B cell (primary cell): ENCODE data around the gene DDOST. TPM values are rescaled to one million over a fixed set of nuclear protein-coding genes. Genes with fewer than 3 reads are reported as not detected.

Source experiments
- ATAC-seq: fragments of 200-7000 bp; cut with Tn5 transposase; one replicate; pipeline ENCODE4 v1.10.0; 2021; ENCODE audit warnings: low read depth, mild to moderate bottlenecking, moderate number of reproducible peaks, moderate library complexity
- CTCF ChIA-PET: fragments of 350-600 bp; sonication (Branson Sonifier 250); formaldehyde crosslinking; loops from one replicate; lab custom pipeline; 2021; ENCODE audit warnings: antibody characterized with exemption, inconsistent platforms; lab: Charles Lee
- POLR2A ChIA-PET: fragments of 350-600 bp; sonication (Branson Sonifier 250); formaldehyde crosslinking; loops from one replicate; lab custom pipeline; 2021; ENCODE audit warnings: antibody characterized with exemption; lab: Charles Lee
- DNase-seq: peaks from one replicate; pipeline ENCODE4 v3.0.0; 2013
- H2AFZ ChIP-seq: 2 replicates; pipeline ENCODE4 v1.6.1; 2012; ENCODE audit warnings: mild to moderate bottlenecking, low read depth, low read length; ENCODE audit not compliant: insufficient read depth, poor library complexity, severe bottlenecking
- H3K27ac ChIP-seq, 2 donors: 1 replicate in 1 of 2; 2 replicates in 1 of 2; pipeline ENCODE4 v1.5.1; 2012 to 2013; ENCODE audit warnings: low read length in 2 of 2, mild to moderate bottlenecking in 2 of 2, moderate library complexity in 1 of 2
- H3K27me3 ChIP-seq, 4 experiments: fragments of 200-600 bp in 1 of 4; sonication (generic) in 1 of 4; replicated peaks in 1 of 4; 1 replicate in 2 of 4; 2 replicates in 2 of 4; pipeline versions ENCODE4 v1.6.1 to v1.7.0; 2013 to 2016; ENCODE audit warnings: low read length in 3 of 4, mild to moderate bottlenecking in 2 of 4, mixed read lengths in 1 of 4, moderate library complexity in 1 of 4; ENCODE audit not compliant: insufficient read depth in 4 of 4, control insufficient read depth in 3 of 4; ENCODE audit errors: control extremely low read depth in 1 of 4
- H3K36me3 ChIP-seq, 2 experiments: replicated peaks in 1 of 2; 1 replicate in 1 of 2; 2 replicates in 1 of 2; pipeline versions ENCODE4 v1.6.1 to v1.7.1; 2013; ENCODE audit warnings: low read length in 1 of 2; ENCODE audit not compliant: insufficient read depth in 2 of 2, control insufficient read depth in 1 of 2; ENCODE audit errors: control extremely low read depth in 1 of 2, extremely low read depth in 1 of 2
- H3K4me1 ChIP-seq, 2 donors: fragments of 200-600 bp in 1 of 2; sonication (generic) in 1 of 2; 1 replicate in 1 of 2; 2 replicates in 1 of 2; pipeline versions ENCODE4 v1.5.1 to v1.6.1; 2013 to 2017; ENCODE audit warnings: low read length in 2 of 2; ENCODE audit not compliant: control insufficient read depth in 2 of 2, insufficient read depth in 2 of 2
- H3K4me2 ChIP-seq: replicated peaks from 2 replicates; pipeline ENCODE3; 2012; ENCODE audit warnings: mild to moderate bottlenecking, low read depth, low read length; ENCODE audit not compliant: poor library complexity, severe bottlenecking
- H3K4me3 ChIP-seq, 5 experiments: fragments of 200-600 bp in 1 of 5; sonication (generic) in 1 of 5; 1 replicate in 3 of 5; 2 replicates in 2 of 5; pipeline versions ENCODE4 v1.5.1 to v1.7.0; 2011 to 2016; ENCODE audit warnings: low read length in 4 of 5, mild to moderate bottlenecking in 4 of 5, low read depth in 2 of 5, control low read depth in 1 of 5, moderate library complexity in 1 of 5; ENCODE audit not compliant: insufficient read depth in 1 of 5; ENCODE audit errors: control extremely low read depth in 1 of 5, extremely low read depth in 1 of 5
- H3K79me2 ChIP-seq: fragments of 200-600 bp; sonication (generic); one replicate; pipeline ENCODE4 v1.6.0; 2016; ENCODE audit warnings: low read length; ENCODE audit not compliant: control insufficient read depth, insufficient read depth
- H3K9ac ChIP-seq: fragments of 200-600 bp; sonication (generic); 2 replicates; pipeline ENCODE4 v1.6.1; 2017; ENCODE audit warnings: mild to moderate bottlenecking, low read length, moderate library complexity
- H3K9me3 ChIP-seq, 3 donors: one replicate each; pipeline versions ENCODE4 v1.6.1 to v1.7.1; 2013; ENCODE audit warnings: low read length in 2 of 3; ENCODE audit not compliant: control insufficient read depth in 2 of 3, insufficient read depth in 1 of 3; ENCODE audit errors: control extremely low read depth in 1 of 3
- H4K20me1 ChIP-seq: 2 replicates; pipeline ENCODE4 v1.6.0; 2012; ENCODE audit warnings: mild to moderate bottlenecking, low read length; ENCODE audit not compliant: insufficient read depth, control insufficient read depth, poor library complexity, severe bottlenecking
- H3K27ac Mint-ChIP-seq: one replicate; pipeline ENCODE4 v1.8.0; 2021; ENCODE audit warnings: mixed read lengths
- H3K27me3 Mint-ChIP-seq: one replicate; pipeline ENCODE4 v1.8.0; 2021; ENCODE audit warnings: mixed read lengths
- H3K4me1 Mint-ChIP-seq: one replicate; pipeline ENCODE4 v1.8.0; 2021; ENCODE audit warnings: mixed read lengths
- H3K4me3 Mint-ChIP-seq: one replicate; pipeline ENCODE4 v1.8.0; 2021; ENCODE audit warnings: mixed read lengths
- H3K9me3 Mint-ChIP-seq: one replicate; pipeline ENCODE4 v1.8.0; 2022; ENCODE audit warnings: mixed read lengths; ENCODE audit not compliant: insufficient read depth
- CTCF ChIP-seq: fragments of 200-600 bp; IDR thresholded peaks from one replicate; pipeline ENCODE4 v1.8.0; 2022; ENCODE audit warnings: antibody characterized with exemption, mild to moderate bottlenecking
- EZH2 ChIP-seq: IDR thresholded peaks from 2 replicates; pipeline ENCODE4 v1.6.1; 2012; ENCODE audit warnings: borderline replicate concordance, low read depth, mild to moderate bottlenecking, moderate library complexity, low read length; ENCODE audit not compliant: insufficient read depth, poor library complexity, severe bottlenecking
- WGBS: methylation state at CpG from one replicate; pipeline ENCODE4 v1.1.5; 2013; ENCODE audit warnings: missing lambda C conversion rate; ENCODE audit not compliant: insufficient coverage; 5-methylcytosine and 5-hydroxymethylcytosine counted together
- intact Hi-C: fragments of 100-400 bp; cut with micrococcal nuclease; formaldehyde crosslinking; loops from one replicate; pipeline ENCODE4 v1.10.0; 2022
- polyA plus RNA-seq: library from polyadenylated mRNA; depleted of rRNA; stranded (reverse); fragments of >200 nt; gene quantifications from 2 replicates; pipeline ENCODE4 v1.2.3, GENCODE V29; 2012
- total RNA-seq, 2 donors: library from RNA; stranded (reverse); fragments of 120-200 nt in 1 of 2; gene quantifications; 1 replicate in 1 of 2; 2 replicates in 1 of 2; pipeline versions ENCODE4 v1.2.3 to v1.2.4, GENCODE V29; 2013 to 2022

The DDOST gene
- total and polyA plus RNA-seq, 2 donors (not counting 1 experiment from before 2014, with no cell fraction given): 73.5 to 99.2 TPM

- peak overlapping the region; percentile 98 for H3K27ac Mint-ChIP-seq
- Histone ChIP-seq H3K4me1 (peaks cover 19 to 23% of the 10 kb centered on the region in 2 donors), H4K20me1 (peaks cover 29% of the 10 kb centered on the region), H3K4me2 (peak overlapping the region; percentile 91), H3K9me3 (no peaks in the 10 kb centered on the region), H3K36me3 (peaks cover 0 to 38% of the 10 kb centered on the region in 2 experiments), H3K27me3 (no peaks in the 10 kb centered on the region), H3K4me3 (peak overlapping the region; percentile 50 to 97 (median 85)), H3K9ac (peak overlapping the region; percentile 77), H2AFZ (peak overlapping the region; percentile 96), H3K27ac (peak overlapping the region; percentile 56 to 73), H3K79me2 (peaks cover 63% of the 10 kb centered on the region)
- H3K4me3 Mint-ChIP-seq: peak overlapping the region; percentile 95
- H3K9me3 Mint-ChIP-seq: no peaks in the 10 kb centered on the region
- ATAC-seq (no peak), DNase-seq (no peak)
- intact Hi-C loops: loop anchor here (2.0 kb wide), 1 partner anchor 36 kb away; no protein-coding TSS in a partner anchor
- H3K27me3 Mint-ChIP-seq: no peaks in the 10 kb centered on the region
- ChIA-PET CTCF (interaction anchor here (0.6 to 2.1 kb wide), 5 partner anchors 13 to 29 kb away, joined by 3 to 21 read pairs (median 4); partner anchors contain the start of gene PINK1), POLR2A (interaction anchor here (1.5 kb wide), 1 partner anchor 57 kb away, joined by 3 read pairs; the partner anchor contains the start of gene KIF17)
- TF ChIP-seq CTCF: no peak
- TF ChIP-seq EZH2: no peak
- H3K4me1 Mint-ChIP-seq: peaks cover 39% of the 10 kb centered on the region
- 0% methylated on average over 2 of the region's 3 CpGs for WGBS
These were observed 806 bp downstream of the DDOST start for GRCh38 chr1:20660363-20660762.

- no peaks in the 10 kb centered on the region for H3K9me3 ChIP-seq
- TF ChIP-seq EZH2: no peak
- no peak for TF ChIP-seq CTCF
- H3K27ac Mint-ChIP-seq: no peak overlapping the region
- peaks cover 0 to 56% of the 10 kb centered on the region in 2 experiments for H3K36me3 ChIP-seq
- no peaks in the 10 kb centered on the region for H3K9me3 Mint-ChIP-seq
- no peak overlapping the region for H3K9ac ChIP-seq
- no peak overlapping the region for H3K4me3 Mint-ChIP-seq
- no peak overlapping the region for H3K4me3 ChIP-seq
- peaks cover 19 to 23% of the 10 kb centered on the region in 2 donors for H3K4me1 ChIP-seq
- POLR2A ChIA-PET: interaction anchor here (0.7 kb wide), 1 partner anchor 791 kb away, joined by 3 read pairs; no protein-coding TSS in a partner anchor
- WGBS: 97% methylated on average over 3 of the region's 16 CpGs
- no peak overlapping the region for H3K4me2 ChIP-seq
- intact Hi-C loops: no loop called here
- no peaks in the 10 kb centered on the region for H3K27me3 ChIP-seq
- H2AFZ ChIP-seq: no peak overlapping the region
- no peak overlapping the region for H3K27ac ChIP-seq
- CTCF ChIA-PET: interaction anchor here (1.1 kb wide), 1 partner anchor 18 kb away, joined by 3 read pairs; no protein-coding TSS in a partner anchor
- H3K27me3 Mint-ChIP-seq: no peaks in the 10 kb centered on the region
- peaks cover 55% of the 10 kb centered on the region for H3K79me2 ChIP-seq
- peaks cover 39% of the 10 kb centered on the region for H3K4me1 Mint-ChIP-seq
- H4K20me1 ChIP-seq: peaks cover 29% of the 10 kb centered on the region
- no peak for DNase-seq
- no peak for ATAC-seq
These were observed 2.8 kb downstream of the DDOST start for GRCh38 chr1:20658166-20658915.
